ENCODE results near the gene ZNF618. TPM values are rescaled to one million over a fixed set of nuclear protein-coding genes. Genes with fewer than 3 reads are reported as not detected.

Gene ZNF618
- polyA plus RNA-seq, 3 donors = 0.53 to 1.9 (median 0.78) TPM

DNA sequence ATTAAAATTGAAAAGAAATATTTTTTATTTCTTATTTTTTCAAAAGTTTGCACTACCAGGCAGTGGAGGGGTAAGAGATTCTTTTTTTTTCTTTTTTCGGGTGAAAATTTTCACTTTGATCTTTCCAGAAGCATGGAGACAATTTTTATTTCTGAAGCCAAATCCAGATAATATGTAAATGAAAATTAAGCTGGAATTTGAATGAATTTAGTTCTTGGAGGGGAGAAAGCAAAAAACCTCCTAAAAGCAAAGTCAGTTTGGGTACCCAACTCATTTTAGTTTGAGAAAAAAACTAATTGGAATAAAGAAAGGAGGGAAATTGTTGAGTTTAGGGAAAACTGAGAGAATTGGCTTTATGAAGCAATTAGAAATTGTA, 872 bp downstream of the ZNF618 start:
- no CpG with 5 or more reads among the region's 1 CpG for WGBS (ENCODE audit: insufficient coverage)
- Histone ChIP-seq H3K4me3 (replicated peaks in 1 of 3; ENCODE audit: low read depth in 2 of 3, low read length in 3 of 3) (peak overlapping the region; percentile 51 to 86 (median 72)), H3K9me3 (replicated peaks in 1 of 2; ENCODE audit: control insufficient read depth in 1 of 2, insufficient read depth in 1 of 2, low read length in 2 of 2) (no peaks in the 10 kb centered on the region), H3K4me1 (ENCODE audit: control insufficient read depth in 1 of 2, insufficient read depth in 2 of 2, low read length in 2 of 2) (peaks cover 3 to 6% of the 10 kb centered on the region in 2 donors), H3K4me2 (replicated peaks; ENCODE audit: extremely low read depth, low read length, poor library complexity, severe bottlenecking) (peak overlapping the region; percentile 81), H2AFZ (ENCODE audit: insufficient read depth, low read depth, low read length, poor library complexity, severe bottlenecking) (peak overlapping the region; percentile 95), H3K27ac (ENCODE audit: low read depth in 1 of 2, low read length in 2 of 2) (no peak overlapping the region), H3K36me3 (replicated peaks in 1 of 2; ENCODE audit: control insufficient read depth in 1 of 2, insufficient read depth in 2 of 2, low read length in 2 of 2) (no peaks in the 10 kb centered on the region), H3K9ac (ENCODE audit: insufficient read depth, low read length, poor library complexity, severe bottlenecking) (peak overlapping the region; percentile 82), H3K27me3 (ENCODE audit: control insufficient read depth in 2 of 2, insufficient read depth in 2 of 2, low read length in 2 of 2) (peaks cover 3 to 10% of the 10 kb centered on the region in 2 donors), H3K79me2 (ENCODE audit: insufficient read depth, low read length) (peaks cover 39% of the 10 kb centered on the region), H4K20me1 (ENCODE audit: insufficient read depth, low read length) (no peaks in the 10 kb centered on the region)
- Mint-ChIP-seq H3K9me3 (peaks cover 0 to 1% (median 0%) of the 10 kb centered on the region in 7 donors), H3K4me1 (peaks cover 13% of the 10 kb centered on the region), H3K4me3 (peak overlapping the region; percentile 96 to 99), H3K27me3 (ENCODE audit: low read depth in 3 of 3) (peaks cover 12 to 26% (median 14%) of the 10 kb centered on the region in 3 donors), H3K27ac (peak overlapping the region in 2 of 7 donors; percentile 73 to 86), H3K36me3 (peaks cover 0 to 2% of the 10 kb centered on the region in 2 donors)
- intact Hi-C loops (cut with micrococcal nuclease) = loop anchor here (2.0 to 5.0 kb wide), 2 partner anchors 70 kb away; no protein-coding TSS in a partner anchor
- TF ChIP-seq, protein P1, sequence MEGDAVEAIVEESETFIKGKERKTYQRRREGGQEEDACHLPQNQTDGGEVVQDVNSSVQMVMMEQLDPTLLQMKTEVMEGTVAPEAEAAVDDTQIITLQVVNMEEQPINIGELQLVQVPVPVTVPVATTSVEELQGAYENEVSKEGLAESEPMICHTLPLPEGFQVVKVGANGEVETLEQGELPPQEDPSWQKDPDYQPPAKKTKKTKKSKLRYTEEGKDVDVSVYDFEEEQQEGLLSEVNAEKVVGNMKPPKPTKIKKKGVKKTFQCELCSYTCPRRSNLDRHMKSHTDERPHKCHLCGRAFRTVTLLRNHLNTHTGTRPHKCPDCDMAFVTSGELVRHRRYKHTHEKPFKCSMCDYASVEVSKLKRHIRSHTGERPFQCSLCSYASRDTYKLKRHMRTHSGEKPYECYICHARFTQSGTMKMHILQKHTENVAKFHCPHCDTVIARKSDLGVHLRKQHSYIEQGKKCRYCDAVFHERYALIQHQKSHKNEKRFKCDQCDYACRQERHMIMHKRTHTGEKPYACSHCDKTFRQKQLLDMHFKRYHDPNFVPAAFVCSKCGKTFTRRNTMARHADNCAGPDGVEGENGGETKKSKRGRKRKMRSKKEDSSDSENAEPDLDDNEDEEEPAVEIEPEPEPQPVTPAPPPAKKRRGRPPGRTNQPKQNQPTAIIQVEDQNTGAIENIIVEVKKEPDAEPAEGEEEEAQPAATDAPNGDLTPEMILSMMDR (IDR thresholded peaks at IDR 0.05) = peak; percentile 67
- DNase-seq = no peak

DNA sequence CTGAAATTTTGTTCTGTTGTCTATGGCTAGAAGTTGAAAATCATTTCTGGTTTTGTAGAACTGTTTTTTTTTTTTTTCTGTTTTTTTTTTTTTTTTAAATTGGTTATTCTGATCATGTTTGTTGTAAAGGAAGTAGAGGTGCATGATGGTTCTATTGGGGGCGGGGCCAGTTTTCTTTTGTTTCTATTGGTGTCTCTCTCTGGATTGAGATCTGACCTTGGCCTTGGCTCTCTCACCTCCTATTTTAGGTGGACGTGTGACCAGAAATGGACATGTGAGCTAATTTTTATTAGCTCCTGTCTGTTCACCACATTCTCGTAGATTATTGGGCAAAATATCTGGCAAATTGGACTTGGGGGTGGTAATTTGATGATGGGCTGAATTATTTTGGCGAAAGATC, 3.2 kb downstream of the ZNF618 start:
- Mint-ChIP-seq H3K4me3 (no peak overlapping the region), H3K4me1 (peaks cover 18% of the 10 kb centered on the region), H3K27ac (peak overlapping the region in 1 of 7 donors; percentile 14), H3K27me3 (ENCODE audit: low read depth in 3 of 3) (peaks cover 9 to 14% (median 12%) of the 10 kb centered on the region in 3 donors), H3K9me3 (peaks cover 0 to 1% (median 0%) of the 10 kb centered on the region in 7 donors), H3K36me3 (peaks cover 0 to 2% of the 10 kb centered on the region in 2 donors)
- H3K36me3 ChIP-seq (replicated peaks in 1 of 2; ENCODE audit: control insufficient read depth in 1 of 2, insufficient read depth in 2 of 2, low read length in 2 of 2) = no peaks in the 10 kb centered on the region
- TF ChIP-seq, protein P1 (IDR thresholded peaks at IDR 0.05) = no peak
- peaks cover 3 to 6% of the 10 kb centered on the region in 2 donors for H3K4me1 ChIP-seq (ENCODE audit: control insufficient read depth in 1 of 2, insufficient read depth in 2 of 2, low read length in 2 of 2)
- no peak overlapping the region for H2AFZ ChIP-seq (ENCODE audit: insufficient read depth, low read depth, low read length, poor library complexity, severe bottlenecking)
- no peak for DNase-seq
- intact Hi-C loops (cut with micrococcal nuclease) = loop anchor here in 1 of 2 donors (5.0 kb wide), 1 partner anchor 72 kb away; no protein-coding TSS in a partner anchor
- no peak overlapping the region for H3K4me3 ChIP-seq (replicated peaks in 1 of 3; ENCODE audit: low read depth in 2 of 3, low read length in 3 of 3)
- H3K9me3 ChIP-seq (replicated peaks in 1 of 2; ENCODE audit: control insufficient read depth in 1 of 2, insufficient read depth in 1 of 2, low read length in 2 of 2) = no peaks in the 10 kb centered on the region
- H3K79me2 ChIP-seq (ENCODE audit: insufficient read depth, low read length) = peaks cover 39% of the 10 kb centered on the region
- no peak overlapping the region for H3K9ac ChIP-seq (ENCODE audit: insufficient read depth, low read length, poor library complexity, severe bottlenecking)
- H4K20me1 ChIP-seq (ENCODE audit: insufficient read depth, low read length) = no peaks in the 10 kb centered on the region
- H3K27ac ChIP-seq (ENCODE audit: low read depth in 1 of 2, low read length in 2 of 2) = no peak overlapping the region
- WGBS (ENCODE audit: insufficient coverage) = 100% methylated on average over 1 of the region's 4 CpGs
- H3K27me3 ChIP-seq (ENCODE audit: control insufficient read depth in 2 of 2, insufficient read depth in 2 of 2, low read length in 2 of 2) = peaks cover 3 to 10% of the 10 kb centered on the region in 2 donors
- H3K4me2 ChIP-seq (replicated peaks; ENCODE audit: extremely low read depth, low read length, poor library complexity, severe bottlenecking) = no peak overlapping the region

Measured in CD14-positive monocyte (primary cell).